SU-DHL-6 (cell line): ENCODE results near the gene SQOR.

Source experiments
- H2AFZ ChIP-seq: fragments of 200-600 bp; sonication (generic); 2 replicates; pipeline ENCODE4 v1.6.1; 2014; ENCODE audit warnings: low read depth, mild to moderate bottlenecking, moderate library complexity, mixed read lengths, antibody characterized with exemption, low read length; ENCODE audit not compliant: severe bottlenecking
- H3F3A ChIP-seq: fragments of 200-600 bp; shearing (Covaris generic); 2 replicates; pipeline ENCODE4 v1.6.0; 2016; ENCODE audit warnings: antibody characterized with exemption, mild to moderate bottlenecking; ENCODE audit not compliant: insufficient read depth
- H3K27ac ChIP-seq: fragments of 200-600 bp; sonication (generic); 2 replicates; pipeline ENCODE4 v1.5.1; 2016; ENCODE audit warnings: low read depth, mild to moderate bottlenecking, low read length, moderate library complexity, mixed read lengths
- H3K27me3 ChIP-seq: fragments of 200-600 bp; sonication (generic), shearing (Covaris generic); 2 replicates; pipeline ENCODE4 v1.6.0; 2014; ENCODE audit warnings: mild to moderate bottlenecking, low read length
- H3K36me3 ChIP-seq: fragments of 200-600 bp; sonication (generic); 2 replicates; pipeline ENCODE4 v1.6.1; 2014; ENCODE audit warnings: mild to moderate bottlenecking, low read length, mixed read lengths
- H3K4me2 ChIP-seq: fragments of 300-600, 200-600 bp; shearing (Covaris generic), sonication (generic); 2 replicates; pipeline ENCODE4 v1.6.0; 2014; ENCODE audit warnings: low read length, low read depth, mild to moderate bottlenecking; ENCODE audit not compliant: poor library complexity, severe bottlenecking
- H3K4me3 ChIP-seq: fragments of 200-600 bp; sonication (generic); 2 replicates; pipeline ENCODE4 v1.5.1; 2014; ENCODE audit warnings: antibody characterized with exemption, low read length, mild to moderate bottlenecking, mixed read lengths; ENCODE audit not compliant: insufficient read depth, poor library complexity, severe bottlenecking
- H3K79me2 ChIP-seq: fragments of 200-600 bp; sonication (generic); 2 replicates; pipeline ENCODE4 v1.6.1; 2014; ENCODE audit warnings: mild to moderate bottlenecking, low read length, moderate library complexity; ENCODE audit not compliant: insufficient read depth
- H3K9ac ChIP-seq: fragments of 200-600 bp; sonication (generic); 2 replicates; pipeline ENCODE4 v1.7.0; 2014; ENCODE audit warnings: mild to moderate bottlenecking, low read length
- H3K9me2 ChIP-seq: fragments of 200-600 bp; sonication (generic); replicated peaks from 2 replicates; pipeline ENCODE4 v1.6.1; 2014; ENCODE audit warnings: low read length; ENCODE audit not compliant: insufficient read depth
- H3K9me3 ChIP-seq: fragments of 200-600 bp; sonication (generic); 2 replicates; pipeline ENCODE4 v1.6.1; 2014; ENCODE audit warnings: low read length, mixed read lengths; ENCODE audit not compliant: insufficient read depth
- H4K20me1 ChIP-seq: fragments of 200-600 bp; sonication (generic); 2 replicates; pipeline ENCODE4 v1.6.1; 2014; ENCODE audit warnings: low read depth, mild to moderate bottlenecking, antibody characterized with exemption, low read length, moderate library complexity, mixed read lengths
- EZH2phosphoT487 ChIP-seq: fragments of 200-600 bp; sonication (generic), shearing (Covaris generic); conservative IDR thresholded peaks from 2 replicates; pipeline ENCODE4 v1.6.1; 2018; ENCODE audit warnings: mild to moderate bottlenecking, antibody characterized with exemption, low read length, moderate library complexity, mixed read lengths
- TF ChIP-seq, protein P1 (sequence below): fragments of 200-600 bp; sonication (generic); IDR thresholded peaks from one replicate; pipeline ENCODE4 v1.5.1; 2017; ENCODE audit warnings: antibody characterized with exemption, mild to moderate bottlenecking, low read length, moderate library complexity; ENCODE audit not compliant: insufficient read depth, poor library complexity, severe bottlenecking

The SQOR gene

DNA sequence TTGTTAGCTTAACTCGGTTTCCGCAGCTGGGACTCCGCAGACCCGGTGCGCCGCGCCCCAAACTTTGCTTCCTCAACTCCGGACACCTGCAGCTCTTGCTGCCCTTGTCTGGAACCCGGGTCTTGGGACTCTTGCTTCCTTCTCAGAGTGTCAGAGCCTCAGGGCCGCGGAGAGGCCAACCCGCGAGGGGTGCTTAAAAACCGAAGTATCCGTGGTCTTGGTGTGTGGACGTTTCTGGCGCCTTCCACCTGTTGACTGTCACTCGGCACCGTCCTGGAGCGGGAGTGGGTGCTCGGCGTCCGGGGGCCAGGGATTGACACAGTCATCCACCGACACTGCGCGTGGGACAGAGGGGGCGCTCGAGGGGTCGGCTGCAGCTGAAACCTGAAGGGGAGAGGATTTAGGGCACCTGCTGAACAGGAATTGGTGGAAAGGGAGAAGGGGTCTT is 386 bp downstream of the SQOR start:
- H3K4me3 ChIP-seq: peak overlapping the region; percentile 49
- H3K9me3 ChIP-seq: no peaks in the 10 kb centered on the region
- no peaks in the 10 kb centered on the region for H3K27me3 ChIP-seq
- TF ChIP-seq, protein P1, sequence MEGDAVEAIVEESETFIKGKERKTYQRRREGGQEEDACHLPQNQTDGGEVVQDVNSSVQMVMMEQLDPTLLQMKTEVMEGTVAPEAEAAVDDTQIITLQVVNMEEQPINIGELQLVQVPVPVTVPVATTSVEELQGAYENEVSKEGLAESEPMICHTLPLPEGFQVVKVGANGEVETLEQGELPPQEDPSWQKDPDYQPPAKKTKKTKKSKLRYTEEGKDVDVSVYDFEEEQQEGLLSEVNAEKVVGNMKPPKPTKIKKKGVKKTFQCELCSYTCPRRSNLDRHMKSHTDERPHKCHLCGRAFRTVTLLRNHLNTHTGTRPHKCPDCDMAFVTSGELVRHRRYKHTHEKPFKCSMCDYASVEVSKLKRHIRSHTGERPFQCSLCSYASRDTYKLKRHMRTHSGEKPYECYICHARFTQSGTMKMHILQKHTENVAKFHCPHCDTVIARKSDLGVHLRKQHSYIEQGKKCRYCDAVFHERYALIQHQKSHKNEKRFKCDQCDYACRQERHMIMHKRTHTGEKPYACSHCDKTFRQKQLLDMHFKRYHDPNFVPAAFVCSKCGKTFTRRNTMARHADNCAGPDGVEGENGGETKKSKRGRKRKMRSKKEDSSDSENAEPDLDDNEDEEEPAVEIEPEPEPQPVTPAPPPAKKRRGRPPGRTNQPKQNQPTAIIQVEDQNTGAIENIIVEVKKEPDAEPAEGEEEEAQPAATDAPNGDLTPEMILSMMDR: peak; percentile 40
- no peak for TF ChIP-seq EZH2phosphoT487
- H3K36me3 ChIP-seq: no peaks in the 10 kb centered on the region
- no peaks in the 10 kb centered on the region for H4K20me1 ChIP-seq
- H3K79me2 ChIP-seq: no peaks in the 10 kb centered on the region
- peak overlapping the region; percentile 62 for H3K4me2 ChIP-seq
- H3K9ac ChIP-seq: peak overlapping the region; percentile 43; the same call in 1 of the 2 replicates
- no peak overlapping the region for H3K27ac ChIP-seq
- H3K9me2 ChIP-seq: no peaks in the 10 kb centered on the region
- H3F3A ChIP-seq: no peaks in the 10 kb centered on the region
- peak overlapping the region; percentile 80 for H2AFZ ChIP-seq

GRCh38 chr15:45635763-45636292 is 999 bp downstream of the SQOR start:
- TF ChIP-seq, protein P1: no peak
- TF ChIP-seq EZH2phosphoT487: no peak
- Histone ChIP-seq H3K9me2 (no peaks in the 10 kb centered on the region), H3K4me2 (peak overlapping the region; percentile 62), H3K27ac (no peak overlapping the region), H3K9ac (no peak overlapping the region), H3K27me3 (no peaks in the 10 kb centered on the region), H4K20me1 (no peaks in the 10 kb centered on the region), H3K36me3 (no peaks in the 10 kb centered on the region), H3K4me3 (no peak overlapping the region), H3K9me3 (no peaks in the 10 kb centered on the region), H2AFZ (no peak overlapping the region), H3K79me2 (no peaks in the 10 kb centered on the region), H3F3A (no peaks in the 10 kb centered on the region)

DNA sequence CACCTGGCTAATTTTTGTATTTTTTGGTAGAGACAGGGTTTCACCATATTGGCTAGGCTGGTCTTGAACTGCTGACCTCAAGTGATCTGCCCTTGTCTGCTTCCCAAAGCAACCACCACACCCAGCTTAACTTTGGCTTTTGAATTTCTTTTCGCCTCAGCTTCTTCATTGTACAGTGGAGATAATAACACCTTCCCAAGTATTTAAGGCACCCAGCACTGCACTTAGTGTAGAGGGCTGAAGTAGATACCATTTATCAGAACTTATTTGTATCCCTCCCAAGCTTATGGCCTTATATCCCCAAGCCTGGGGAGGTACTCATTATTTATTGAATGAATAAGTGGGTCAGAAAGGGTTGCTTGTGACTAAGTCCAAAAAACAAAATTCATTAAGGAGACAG is 2.3 kb downstream of the SQOR start:
- TF ChIP-seq EZH2phosphoT487: no peak
- TF ChIP-seq, protein P1: no peak

More for the DNA sequence above, 2.3 kb downstream of the SQOR start:
- H3K9ac ChIP-seq: no peak overlapping the region
- no peaks in the 10 kb centered on the region for H3K9me2 ChIP-seq
- no peak overlapping the region for H3K27ac ChIP-seq
- H3F3A ChIP-seq: no peaks in the 10 kb centered on the region
- no peaks in the 10 kb centered on the region for H3K9me3 ChIP-seq
- H3K4me2 ChIP-seq: no peak overlapping the region
- H3K36me3 ChIP-seq: no peaks in the 10 kb centered on the region
- H4K20me1 ChIP-seq: no peaks in the 10 kb centered on the region
- H3K4me3 ChIP-seq: no peak overlapping the region
- no peaks in the 10 kb centered on the region for H3K27me3 ChIP-seq
- H3K79me2 ChIP-seq: no peaks in the 10 kb centered on the region
- H2AFZ ChIP-seq: no peak overlapping the region
